Hepatocyte (in vitro differentiated cells): ENCODE measurements around the gene CRISPLD2. TPM values are rescaled to one million over a fixed set of nuclear protein-coding genes. Genes with fewer than 3 reads are reported as not detected.
"Not testable (repeated sequence)": the region's sequence is repeated elsewhere in the genome, so short reads cannot be mapped to it uniquely, and the experiment has no call there.

Experiments used
- DNase-seq: peaks from one replicate; pipeline ENCODE4 v3.0.0-alpha.2; 2016; ENCODE audit warnings: low spot score
- H2AFZ ChIP-seq: fragments of 200-600 bp; sonication (generic); 2 replicates; pipeline ENCODE4 v1.6.0; 2016; ENCODE audit warnings: antibody characterized with exemption, mild to moderate bottlenecking
- H3K27ac ChIP-seq: fragments of 200-600 bp; sonication (generic); 2 replicates; pipeline ENCODE4 v1.5.1; 2016; ENCODE audit warnings: mild to moderate bottlenecking
- H3K27me3 ChIP-seq: fragments of 200-600 bp; sonication (generic); 2 replicates; pipeline ENCODE4 v1.6.1; 2016
- H3K36me3 ChIP-seq: fragments of 200-600 bp; sonication (generic); replicated peaks from 2 replicates; pipeline ENCODE4 v1.5.1; 2016; ENCODE audit warnings: low read depth; ENCODE audit not compliant: insufficient read depth
- H3K4me1 ChIP-seq: fragments of 200-600 bp; sonication (generic); 2 replicates; pipeline ENCODE4 v1.5.1; 2016; ENCODE audit warnings: mild to moderate bottlenecking, moderate library complexity; ENCODE audit not compliant: insufficient read depth
- H3K4me2 ChIP-seq: fragments of 200-600 bp; sonication (generic); 2 replicates; pipeline ENCODE4 v1.6.0; 2016
- H3K4me3 ChIP-seq: fragments of 200-600 bp; sonication (generic); 2 replicates; pipeline ENCODE4 v1.5.1; 2016; ENCODE audit warnings: mild to moderate bottlenecking
- H3K79me2 ChIP-seq: fragments of 200-600 bp; sonication (generic); 2 replicates; pipeline ENCODE4 v1.6.0; 2017; ENCODE audit warnings: mild to moderate bottlenecking
- H3K9me2 ChIP-seq: fragments of 200-600 bp; sonication (generic); replicated peaks from 2 replicates; pipeline ENCODE4 v1.6.0; 2017; ENCODE audit warnings: mild to moderate bottlenecking; ENCODE audit not compliant: insufficient read depth
- H3K9me3 ChIP-seq: fragments of 200-600 bp; sonication (generic); 2 replicates; pipeline ENCODE4 v1.5.1; 2016; ENCODE audit warnings: low read depth, mild to moderate bottlenecking
- H4K20me1 ChIP-seq: fragments of 200-600 bp; sonication (generic); 2 replicates; pipeline ENCODE4 v1.6.0; 2016; ENCODE audit warnings: mild to moderate bottlenecking; ENCODE audit not compliant: insufficient read depth, poor library complexity, severe bottlenecking
- EZH2 ChIP-seq: fragments of 200-600 bp; sonication (generic); IDR thresholded peaks from 2 replicates; pipeline ENCODE4 v1.6.1; 2016; ENCODE audit warnings: antibody characterized with exemption, mild to moderate bottlenecking, borderline replicate concordance
- EZH2phosphoT487 ChIP-seq: fragments of 200-600 bp; sonication (generic); IDR thresholded peaks from one replicate; pipeline ENCODE4 v1.6.1; 2018; ENCODE audit warnings: antibody characterized with exemption, mild to moderate bottlenecking, low read depth, moderate library complexity; ENCODE audit not compliant: unreplicated experiment, severe bottlenecking
- WGBS: methylation state at CpG from one replicate; pipeline ENCODE4 v1.1.6; 2016; ENCODE audit warnings: low lambda C conversion rate; ENCODE audit errors: missing lambda C conversion rate; 5-methylcytosine and 5-hydroxymethylcytosine counted together
- polyA plus RNA-seq: library from polyadenylated mRNA; unstranded; fragments of >200 nt; fragmentation: Nextera tagmentation; extraction: Ambion mirVana; gene quantifications from 2 replicates; pipeline ENCODE4 v1.2.1, GENCODE V29; 2016
- total RNA-seq: library from RNA; depleted of rRNA; stranded (reverse); fragments of >200 nt; gene quantifications from 2 replicates; pipeline ENCODE4 v1.2.3, GENCODE V29; 2014
- TF ChIP-seq, protein P1 (sequence below): fragments of 200-600 bp; sonication (generic); IDR thresholded peaks from 2 replicates; pipeline ENCODE4 v1.5.1; 2016; ENCODE audit warnings: antibody characterized with exemption, mild to moderate bottlenecking; ENCODE audit not compliant: poor library complexity

The CRISPLD2 gene
- total and polyA plus RNA-seq, 2 experiments from 2014 or later, result 281 to 315 TPM

DNA sequence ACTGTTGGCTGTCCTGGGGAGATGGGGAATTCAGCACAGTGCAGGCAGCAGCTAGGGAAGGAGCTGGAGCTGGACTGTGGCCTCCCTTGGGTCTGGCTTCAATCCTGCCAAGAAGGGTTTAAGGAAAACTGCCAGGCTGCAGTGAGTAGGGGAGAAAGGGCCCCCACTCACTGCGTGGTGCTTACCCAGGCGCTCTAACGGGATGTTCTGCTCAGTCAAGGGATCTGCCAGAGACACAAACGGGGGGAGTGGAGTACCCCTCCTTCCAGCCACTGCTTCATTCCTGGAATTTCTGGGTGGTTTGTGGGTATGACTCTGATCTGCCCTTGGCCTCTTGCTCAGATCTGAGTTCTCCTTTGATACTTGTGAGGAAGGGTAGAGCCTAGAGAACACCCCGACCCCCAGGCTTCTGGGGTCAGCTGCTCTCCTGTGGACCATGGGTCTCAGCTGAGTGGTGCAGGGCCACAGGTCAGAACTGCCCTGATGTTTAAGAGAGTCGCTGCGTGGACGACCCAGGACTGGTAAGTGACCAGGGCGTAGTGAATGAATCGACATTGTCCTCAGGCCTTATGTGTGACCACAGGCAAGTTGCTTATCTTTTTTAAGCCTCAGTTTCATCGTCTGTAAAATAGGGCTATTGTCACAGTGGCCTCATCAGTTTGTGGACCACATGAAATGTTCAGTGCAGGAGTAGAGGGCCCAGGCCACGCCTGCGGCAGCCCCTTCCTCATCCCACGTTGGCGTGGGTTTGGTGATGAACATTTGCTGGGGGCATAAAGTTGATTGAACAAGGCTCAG lies 9.6 kb downstream of the CRISPLD2 start:
- no peaks in the 10 kb centered on the region for H3K9me2 ChIP-seq
- peak overlapping the region; percentile 96 for H3K27ac ChIP-seq
- no peaks in the 10 kb centered on the region for H4K20me1 ChIP-seq
- no peaks in the 10 kb centered on the region for H3K9me3 ChIP-seq
- no peaks in the 10 kb centered on the region for H3K36me3 ChIP-seq
- peak; percentile 78 for DNase-seq
- 63% methylated on average over 15 of the region's 15 CpGs for WGBS
- H3K4me3 ChIP-seq, result no peak overlapping the region
- H3K79me2 ChIP-seq, result peaks cover 54% of the 10 kb centered on the region
- peak overlapping the region; percentile 49 for H3K4me2 ChIP-seq
- no peak for TF ChIP-seq EZH2
- TF ChIP-seq EZH2phosphoT487, result no peak
- TF ChIP-seq, protein P1, sequence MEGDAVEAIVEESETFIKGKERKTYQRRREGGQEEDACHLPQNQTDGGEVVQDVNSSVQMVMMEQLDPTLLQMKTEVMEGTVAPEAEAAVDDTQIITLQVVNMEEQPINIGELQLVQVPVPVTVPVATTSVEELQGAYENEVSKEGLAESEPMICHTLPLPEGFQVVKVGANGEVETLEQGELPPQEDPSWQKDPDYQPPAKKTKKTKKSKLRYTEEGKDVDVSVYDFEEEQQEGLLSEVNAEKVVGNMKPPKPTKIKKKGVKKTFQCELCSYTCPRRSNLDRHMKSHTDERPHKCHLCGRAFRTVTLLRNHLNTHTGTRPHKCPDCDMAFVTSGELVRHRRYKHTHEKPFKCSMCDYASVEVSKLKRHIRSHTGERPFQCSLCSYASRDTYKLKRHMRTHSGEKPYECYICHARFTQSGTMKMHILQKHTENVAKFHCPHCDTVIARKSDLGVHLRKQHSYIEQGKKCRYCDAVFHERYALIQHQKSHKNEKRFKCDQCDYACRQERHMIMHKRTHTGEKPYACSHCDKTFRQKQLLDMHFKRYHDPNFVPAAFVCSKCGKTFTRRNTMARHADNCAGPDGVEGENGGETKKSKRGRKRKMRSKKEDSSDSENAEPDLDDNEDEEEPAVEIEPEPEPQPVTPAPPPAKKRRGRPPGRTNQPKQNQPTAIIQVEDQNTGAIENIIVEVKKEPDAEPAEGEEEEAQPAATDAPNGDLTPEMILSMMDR, result no peak
- peaks cover 56% of the 10 kb centered on the region for H3K4me1 ChIP-seq
- no peak overlapping the region for H2AFZ ChIP-seq
- H3K27me3 ChIP-seq, result no peaks in the 10 kb centered on the region

DNA sequence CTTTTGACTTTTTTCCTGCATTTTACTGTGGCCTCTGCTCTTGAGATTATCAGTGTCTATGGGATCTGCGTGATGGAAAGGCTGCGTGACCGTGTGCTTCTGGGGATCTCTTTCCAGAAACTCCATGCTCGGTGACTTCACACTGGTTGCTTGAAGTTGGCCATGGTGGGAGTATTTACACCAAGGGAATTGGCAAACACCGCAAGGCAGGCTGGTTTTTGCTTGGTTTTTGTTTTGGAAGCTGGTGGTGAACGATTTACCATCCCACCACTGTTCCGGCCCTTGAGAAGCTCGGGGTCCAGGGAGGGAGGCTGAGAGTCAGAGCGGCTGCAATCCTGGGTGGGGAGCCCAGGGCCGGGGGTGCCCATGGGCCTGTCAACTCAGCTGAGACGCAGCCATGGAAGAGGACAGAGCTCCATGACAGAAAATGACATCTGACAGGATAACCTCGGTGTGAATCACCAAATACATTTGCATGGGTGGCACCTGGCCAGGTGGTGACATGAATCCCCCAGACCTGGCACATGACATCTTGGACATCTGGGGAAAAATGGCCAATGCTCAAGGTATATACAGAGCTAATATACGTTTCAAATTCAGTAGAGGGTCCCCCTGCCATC lies 11.1 kb downstream of the CRISPLD2 start:
- 89% methylated on average over 13 of the region's 13 CpGs for WGBS
- DNase-seq, result no peak
- Histone ChIP-seq H3K9me2 (no peaks in the 10 kb centered on the region), H3K79me2 (peaks cover 51% of the 10 kb centered on the region), H3K27ac (peak overlapping the region; percentile 96), H3K4me3 (no peak overlapping the region), H2AFZ (no peak overlapping the region), H3K4me1 (peaks cover 71% of the 10 kb centered on the region), H3K36me3 (no peaks in the 10 kb centered on the region), H3K9me3 (no peaks in the 10 kb centered on the region), H4K20me1 (no peaks in the 10 kb centered on the region), H3K4me2 (no peak overlapping the region), H3K27me3 (no peaks in the 10 kb centered on the region)
- TF ChIP-seq, protein P1, result no peak
- TF ChIP-seq EZH2phosphoT487, result no peak

DNA sequence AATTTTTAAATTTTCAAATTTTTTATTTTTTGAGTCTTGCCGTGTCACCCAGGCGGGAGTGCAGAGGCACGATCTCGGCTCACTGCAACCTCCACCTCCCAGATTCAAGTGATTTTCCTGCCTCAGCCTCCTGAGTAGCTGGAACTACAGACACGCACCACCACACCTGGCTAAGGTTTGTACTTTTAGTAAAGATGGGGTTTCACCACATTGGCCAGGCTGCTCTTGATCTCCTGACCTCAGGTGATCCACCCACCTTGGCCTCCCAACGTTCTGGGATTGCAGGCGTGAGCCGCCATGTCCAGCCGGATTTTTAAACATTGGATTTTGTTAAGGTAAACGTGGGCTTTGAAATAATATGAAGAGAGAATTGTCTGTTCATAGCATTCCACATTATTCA lies 11.9 kb downstream of the CRISPLD2 start:
- H4K20me1 ChIP-seq, H3K27me3 ChIP-seq, H3K4me3 ChIP-seq, H3K36me3 ChIP-seq, H3K9me2 ChIP-seq, H3K9me3 ChIP-seq, H2AFZ ChIP-seq, DNase-seq: not testable (repeated sequence)
- Histone ChIP-seq H3K4me2 (peak overlapping the region; percentile 24), H3K4me1 (peaks cover 66% of the 10 kb centered on the region), H3K79me2 (peaks cover 47% of the 10 kb centered on the region), H3K27ac (peak overlapping the region; percentile 96)
- 85% methylated on average over 10 of the region's 10 CpGs for WGBS

DNA sequence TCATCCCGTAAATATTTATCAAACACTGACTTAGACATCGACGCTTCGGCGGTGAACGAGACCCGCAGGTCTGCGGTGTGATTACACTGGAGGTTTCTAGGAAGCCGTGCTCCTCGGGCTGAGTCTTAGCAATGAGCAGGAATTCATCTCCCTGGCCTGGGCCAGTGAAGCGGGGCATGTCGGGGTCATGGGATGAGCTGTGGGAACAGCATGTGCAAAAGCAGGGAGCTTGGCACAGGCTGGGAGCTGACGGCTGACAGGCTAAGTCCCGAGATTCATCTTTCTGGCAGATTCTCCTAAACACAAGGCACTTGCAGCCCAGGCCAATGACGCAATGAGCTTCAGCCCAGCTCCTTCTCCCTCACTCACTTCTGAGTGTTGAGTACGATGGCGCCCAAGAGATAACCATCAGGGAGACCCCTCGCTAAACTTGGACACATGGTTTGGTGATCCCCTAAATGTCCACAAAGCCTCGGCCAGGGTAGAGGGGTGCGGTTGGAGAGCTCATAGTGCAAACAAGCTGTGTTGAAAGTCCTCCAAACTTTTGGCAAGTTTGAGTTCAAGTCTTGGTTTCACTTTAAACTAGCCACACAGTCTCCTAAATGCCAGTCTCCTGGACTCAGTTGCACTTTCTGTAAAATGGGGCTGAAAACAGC lies 12.8 kb downstream of the CRISPLD2 start:
- Histone ChIP-seq H3K9me2 (no peaks in the 10 kb centered on the region), H3K36me3 (no peaks in the 10 kb centered on the region), H3K4me3 (no peak overlapping the region), H3K79me2 (peaks cover 50% of the 10 kb centered on the region), H3K4me1 (peaks cover 58% of the 10 kb centered on the region), H2AFZ (no peak overlapping the region), H3K4me2 (peak overlapping the region; percentile 47), H4K20me1 (no peaks in the 10 kb centered on the region), H3K27ac (peak overlapping the region; percentile 96), H3K9me3 (no peaks in the 10 kb centered on the region), H3K27me3 (no peaks in the 10 kb centered on the region)
- no peak for TF ChIP-seq EZH2
- TF ChIP-seq, protein P1, result no peak
- no peak for TF ChIP-seq EZH2phosphoT487
- 50% methylated on average over 20 of the region's 20 CpGs for WGBS
- DNase-seq, result peak; percentile 85
